HG03060 (cell line): ENCODE data around the gene ADAMTS13.
"Not testable (repeated sequence)": the region's sequence is repeated elsewhere in the genome, so short reads cannot be mapped to it uniquely, and the experiment has no call there.

ENCODE experiments used
- ATAC-seq: cut with Tn5 transposase; IDR thresholded peaks from one replicate; pipeline ENCODE4 v1.9.1; 2021; ENCODE audit warnings: low read depth, moderate number of reproducible peaks; ENCODE audit not compliant: unreplicated experiment

ADAMTS13 gene

DNA sequence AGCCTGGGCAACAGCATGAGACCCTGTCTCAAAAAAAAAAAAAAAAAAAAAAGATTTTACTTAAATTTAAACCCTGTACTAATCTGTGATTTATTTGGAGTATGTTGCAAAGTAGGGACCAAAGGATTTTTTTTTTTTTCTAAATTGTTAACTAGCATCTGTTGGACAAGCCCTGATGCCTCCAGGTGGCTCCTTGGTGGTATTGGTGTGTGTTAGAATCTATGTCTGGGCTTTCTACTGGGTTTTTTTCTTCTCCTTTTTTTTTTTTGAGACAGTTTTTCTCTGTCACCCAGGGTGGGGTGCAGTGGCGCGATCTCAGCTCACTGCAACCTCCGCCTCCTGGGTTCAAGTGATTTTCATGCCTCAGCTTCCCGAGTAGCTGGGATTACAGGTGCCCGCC, 29.7 kb downstream of the ADAMTS13 start:
- ATAC-seq = not testable (repeated sequence)

DNA sequence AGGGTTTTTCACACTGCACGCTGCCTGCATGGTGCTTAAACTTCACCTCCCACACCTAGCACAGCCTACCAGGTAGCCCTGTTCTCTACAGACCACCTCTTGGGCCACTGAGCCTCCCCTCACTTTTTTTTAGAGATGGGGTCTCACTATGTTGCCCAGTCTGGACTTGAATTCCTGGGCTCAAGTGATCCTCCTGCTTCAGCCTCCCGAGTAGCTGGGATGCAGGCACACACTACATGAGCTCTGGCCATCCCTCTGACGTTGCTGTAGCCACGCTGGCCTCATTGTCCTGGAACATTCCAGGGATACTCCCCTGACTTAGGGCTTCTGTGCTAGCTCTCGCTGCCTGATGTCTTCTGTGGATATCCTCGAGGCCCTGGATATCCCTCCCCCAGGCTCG, 30.4 kb downstream of the ADAMTS13 start:
- no peak for ATAC-seq

DNA sequence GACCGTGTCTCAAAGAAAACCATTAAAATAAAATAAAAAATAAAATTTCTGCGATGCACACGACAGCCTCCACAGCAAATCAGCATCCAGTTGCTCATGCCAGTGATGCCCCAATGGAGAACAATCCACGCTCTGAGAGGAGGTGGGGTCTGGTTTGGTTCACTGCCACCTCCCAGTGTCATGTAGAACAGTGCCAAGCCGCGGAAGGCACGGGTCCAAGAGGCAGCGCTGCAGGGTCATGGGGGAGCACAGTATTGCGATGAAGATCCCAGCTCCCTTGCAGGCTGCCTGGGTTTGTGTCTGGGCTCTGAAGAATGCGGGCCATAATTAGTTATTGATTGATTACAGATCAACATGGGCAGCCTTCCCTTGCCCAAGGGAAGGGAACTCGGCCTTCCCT, 31.5 kb downstream of the ADAMTS13 start:
- ATAC-seq = no peak

DNA sequence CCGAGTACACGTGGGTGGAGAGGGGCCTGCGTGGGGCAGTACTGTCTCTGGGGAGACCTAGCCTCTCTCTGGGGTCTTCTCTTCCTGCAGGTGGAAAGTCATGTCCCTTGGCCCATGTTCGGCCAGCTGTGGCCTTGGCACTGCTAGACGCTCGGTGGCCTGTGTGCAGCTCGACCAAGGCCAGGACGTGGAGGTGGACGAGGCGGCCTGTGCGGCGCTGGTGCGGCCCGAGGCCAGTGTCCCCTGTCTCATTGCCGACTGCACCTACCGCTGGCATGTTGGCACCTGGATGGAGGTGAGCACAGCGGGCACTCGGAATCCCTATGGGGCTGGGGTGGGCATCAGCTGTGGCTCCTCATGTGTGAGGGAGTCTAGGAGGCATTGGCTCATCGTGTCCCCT, 32.2 kb downstream of the ADAMTS13 start:
- ATAC-seq = no peak

DNA sequence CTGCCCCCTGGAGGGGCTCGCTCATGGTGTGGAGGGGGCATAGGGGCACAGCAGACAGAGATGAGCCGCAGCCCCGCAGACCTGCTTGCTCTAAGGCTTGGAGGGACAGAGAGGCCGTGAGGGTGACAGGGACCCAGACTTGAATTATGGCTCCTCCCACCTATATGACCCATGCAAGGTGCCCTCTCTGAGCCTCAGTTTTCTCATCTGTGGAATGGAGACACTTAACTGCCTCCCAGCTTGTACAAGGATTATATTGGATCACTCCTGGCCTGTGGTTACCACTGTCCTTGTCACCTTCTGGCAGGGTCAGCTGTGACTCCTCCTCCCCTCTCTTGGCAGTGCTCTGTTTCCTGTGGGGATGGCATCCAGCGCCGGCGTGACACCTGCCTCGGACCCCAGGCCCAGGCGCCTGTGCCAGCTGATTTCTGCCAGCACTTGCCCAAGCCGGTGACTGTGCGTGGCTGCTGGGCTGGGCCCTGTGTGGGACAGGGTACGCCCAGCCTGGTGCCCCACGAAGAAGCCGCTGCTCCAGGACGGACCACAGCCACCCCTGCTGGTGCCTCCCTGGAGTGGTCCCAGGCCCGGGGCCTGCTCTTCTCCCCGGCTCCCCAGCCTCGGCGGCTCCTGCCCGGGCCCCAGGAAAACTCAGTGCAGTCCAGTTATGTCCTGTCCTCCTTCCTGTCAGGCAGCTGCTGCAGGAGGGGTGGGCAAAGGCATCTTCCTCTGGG, 32.9 kb downstream of the ADAMTS13 start:
- ATAC-seq = no peak

DNA sequence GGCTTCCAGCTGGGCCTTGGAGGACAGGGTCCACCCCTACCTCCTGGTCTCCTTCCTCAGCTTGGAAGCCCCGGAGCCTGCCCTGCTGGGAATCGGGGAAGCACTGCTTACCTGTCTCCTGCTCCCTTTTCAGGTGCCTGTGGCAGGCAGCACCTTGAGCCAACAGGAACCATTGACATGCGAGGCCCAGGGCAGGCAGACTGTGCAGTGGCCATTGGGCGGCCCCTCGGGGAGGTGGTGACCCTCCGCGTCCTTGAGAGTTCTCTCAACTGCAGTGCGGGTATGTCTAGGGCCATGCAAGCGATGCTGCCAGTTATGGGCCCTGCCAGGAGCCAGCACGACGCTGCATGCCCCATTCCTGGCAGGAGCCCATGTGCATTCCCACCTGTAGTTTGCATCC, 33.8 kb downstream of the ADAMTS13 start:
- ATAC-seq = no peak

DNA sequence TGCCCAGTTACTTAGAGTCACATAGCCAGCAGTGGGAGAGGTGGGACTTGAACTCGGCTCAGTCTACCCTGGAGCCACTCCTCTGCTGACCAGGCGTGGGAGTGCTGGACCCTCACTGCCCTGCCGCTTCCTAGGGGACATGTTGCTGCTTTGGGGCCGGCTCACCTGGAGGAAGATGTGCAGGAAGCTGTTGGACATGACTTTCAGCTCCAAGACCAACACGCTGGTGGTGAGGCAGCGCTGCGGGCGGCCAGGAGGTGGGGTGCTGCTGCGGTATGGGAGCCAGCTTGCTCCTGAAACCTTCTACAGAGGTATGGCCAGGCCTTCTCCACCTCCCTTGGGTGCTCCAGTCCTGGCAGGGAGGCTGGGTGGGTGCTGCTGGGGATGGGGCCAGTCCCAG, 34.2 kb downstream of the ADAMTS13 start:
- ATAC-seq = no peak

DNA sequence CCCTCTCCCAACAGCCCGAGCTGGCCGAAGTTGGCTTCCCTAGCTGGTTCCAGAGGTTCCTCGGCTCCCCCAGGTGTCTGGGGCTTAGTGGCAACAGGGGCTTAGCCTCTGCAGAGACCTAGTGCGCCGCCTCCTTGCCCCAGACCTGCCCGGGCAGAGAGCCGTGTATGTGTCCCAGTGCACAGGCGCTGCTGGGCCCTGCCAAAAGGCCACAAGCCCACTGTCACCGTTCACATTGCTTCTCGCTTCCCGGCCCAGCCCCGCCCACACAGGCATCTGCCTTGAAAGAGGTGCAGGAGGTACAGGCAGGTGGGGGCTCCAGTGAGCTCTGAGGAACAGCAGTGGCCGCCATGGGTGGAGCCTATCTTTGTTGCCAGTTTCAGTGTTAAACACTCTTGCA, 35.1 kb downstream of the ADAMTS13 start:
- no peak for ATAC-seq

DNA sequence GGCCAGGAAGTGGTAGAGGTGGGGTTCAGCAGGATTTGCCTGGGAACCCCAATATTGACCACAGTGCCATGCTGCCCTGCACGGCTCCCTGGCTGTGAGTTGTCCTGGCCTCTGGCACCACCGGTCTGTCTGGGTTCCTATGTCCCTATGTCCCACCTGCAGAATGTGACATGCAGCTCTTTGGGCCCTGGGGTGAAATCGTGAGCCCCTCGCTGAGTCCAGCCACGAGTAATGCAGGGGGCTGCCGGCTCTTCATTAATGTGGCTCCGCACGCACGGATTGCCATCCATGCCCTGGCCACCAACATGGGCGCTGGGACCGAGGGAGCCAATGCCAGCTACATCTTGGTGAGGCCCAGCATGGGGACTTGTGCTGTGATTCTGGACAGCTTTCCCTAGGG, 35.6 kb downstream of the ADAMTS13 start:
- ATAC-seq = no peak

DNA sequence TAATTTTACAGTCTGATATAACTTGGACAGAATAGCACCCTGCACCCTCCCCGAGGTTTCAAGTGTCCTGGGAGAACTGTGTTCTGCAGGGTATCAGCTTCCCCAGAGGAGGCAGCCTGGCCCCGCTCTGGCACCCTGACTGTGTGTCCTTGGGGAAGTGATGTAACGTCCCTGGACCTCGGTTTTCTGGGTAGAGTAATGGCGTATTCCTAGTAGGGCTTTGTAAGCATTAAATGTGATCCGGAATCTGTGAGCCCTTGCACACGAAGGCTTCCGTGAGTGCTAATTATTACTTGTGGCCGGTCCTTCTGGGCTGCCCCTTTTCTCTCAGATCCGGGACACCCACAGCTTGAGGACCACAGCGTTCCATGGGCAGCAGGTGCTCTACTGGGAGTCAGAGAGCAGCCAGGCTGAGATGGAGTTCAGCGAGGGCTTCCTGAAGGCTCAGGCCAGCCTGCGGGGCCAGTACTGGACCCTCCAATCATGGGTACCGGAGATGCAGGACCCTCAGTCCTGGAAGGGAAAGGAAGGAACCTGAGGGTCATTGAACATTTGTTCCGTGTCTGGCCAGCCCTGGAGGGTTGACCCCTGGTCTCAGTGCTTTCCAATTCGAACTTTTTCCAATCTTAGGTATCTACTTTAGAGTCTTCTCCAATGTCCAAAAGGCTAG, 36.6 kb downstream of the ADAMTS13 start:
- no peak for ATAC-seq

DNA sequence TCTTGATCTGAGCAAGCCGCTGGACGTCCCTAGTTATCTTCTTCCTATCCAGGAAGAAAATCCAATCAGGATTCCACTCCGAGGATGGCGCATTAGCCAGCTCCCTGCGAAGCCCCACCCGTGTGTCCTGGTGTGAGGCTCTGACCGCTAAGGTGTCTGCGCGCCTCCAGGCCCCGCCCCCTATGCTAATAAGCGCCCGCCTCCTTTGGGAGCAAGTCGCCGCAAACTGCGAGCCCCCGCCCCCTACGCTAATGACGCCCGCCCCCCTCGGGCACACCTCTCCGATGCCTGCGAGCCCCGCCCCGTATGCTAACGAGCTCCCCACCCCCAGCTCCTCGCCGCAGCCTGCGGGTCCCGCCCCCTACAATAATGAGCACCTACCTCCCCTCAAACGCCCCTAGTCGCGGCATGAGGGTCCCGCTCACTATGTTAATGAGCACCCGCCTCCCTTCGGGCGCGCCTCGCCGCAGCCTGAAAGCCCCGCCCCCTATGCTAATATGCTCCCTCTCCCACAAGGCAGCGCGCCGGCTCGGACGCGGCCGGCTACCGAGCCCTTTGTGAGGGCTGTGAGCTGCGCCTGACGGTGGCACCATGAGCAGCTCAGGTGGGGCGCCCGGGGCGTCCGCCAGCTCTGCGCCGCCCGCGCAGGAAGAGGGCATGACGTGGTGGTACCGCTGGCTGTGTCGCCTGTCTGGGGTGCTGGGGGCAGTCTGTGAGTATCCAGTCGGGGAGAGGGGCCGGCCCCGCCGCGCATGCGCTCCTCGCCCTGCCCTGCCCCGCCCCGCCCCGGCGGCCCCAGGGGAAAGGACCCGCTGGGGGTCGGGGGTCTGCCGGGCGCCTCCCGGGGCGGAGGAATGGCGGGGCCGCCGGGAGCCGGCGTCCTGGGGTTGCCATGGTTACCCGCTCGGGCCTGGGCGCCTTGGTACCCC, 37.6 kb downstream of the ADAMTS13 start, which contains the start of gene CACFD1:
Gene CACFD1, plus strand, starts transcription at position 503 of the 929 bp plus-strand sequence. Its CDS starts 89 bp downstream, at position 592.
- no peak for ATAC-seq

DNA sequence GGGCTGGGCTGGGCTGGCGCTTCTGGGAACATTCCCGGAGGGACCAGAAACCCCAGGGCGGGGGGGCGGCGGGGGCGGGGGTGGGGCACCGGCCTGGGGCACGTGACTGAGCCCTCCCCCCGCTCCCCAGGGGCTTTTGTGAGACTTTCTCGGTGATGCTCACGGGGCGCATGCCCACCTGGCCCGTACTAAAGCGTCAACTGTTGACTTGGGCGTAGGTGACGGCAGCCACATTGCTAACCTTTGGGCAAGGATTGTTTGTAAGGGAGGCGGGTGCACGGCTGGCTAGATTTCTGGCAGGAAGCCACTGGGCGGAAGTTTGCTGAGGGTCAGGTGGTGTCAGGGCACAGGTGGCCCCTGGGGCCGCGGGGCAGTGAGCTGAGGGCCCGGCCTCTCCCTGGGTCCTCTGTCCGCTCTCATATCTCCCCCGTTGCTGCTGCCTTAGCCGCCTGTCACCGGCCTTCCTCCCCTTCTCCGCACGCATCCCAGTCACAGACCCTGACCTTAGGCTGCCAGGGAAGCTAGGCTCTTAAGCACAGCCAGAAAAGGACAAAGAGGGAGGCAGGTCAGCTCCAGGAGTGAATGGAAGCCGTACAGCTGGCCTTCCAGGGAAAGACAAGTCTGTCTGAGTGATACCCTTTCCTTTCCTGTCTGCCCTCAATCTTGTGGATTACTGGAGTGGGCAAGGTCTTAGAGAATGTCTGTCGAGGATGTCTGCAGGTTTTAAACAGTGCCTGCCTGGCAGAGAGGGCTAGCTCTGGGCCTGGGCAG, 38.4 kb downstream of the ADAMTS13 start:
- ATAC-seq = no peak

DNA sequence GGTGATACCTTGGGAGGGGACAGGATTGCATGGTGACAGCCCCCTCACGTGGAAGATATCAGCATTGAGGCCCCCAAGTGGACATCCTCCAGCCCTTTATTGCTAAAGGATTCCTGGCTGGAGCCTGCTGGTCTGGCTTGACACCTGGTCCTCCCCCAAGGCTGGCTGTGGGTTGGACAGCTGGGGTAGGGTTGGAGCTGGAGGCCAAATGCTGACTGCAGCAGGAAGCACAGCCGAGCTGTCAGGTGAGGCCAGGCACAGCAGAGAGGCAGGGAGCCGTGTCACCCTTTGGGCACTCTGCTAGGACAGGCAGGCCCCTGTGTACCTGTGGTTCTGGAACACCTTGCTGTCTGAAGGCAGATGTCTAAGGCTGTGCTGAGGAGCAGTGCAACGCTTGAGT, 39.8 kb downstream of the ADAMTS13 start:
- no peak for ATAC-seq

DNA sequence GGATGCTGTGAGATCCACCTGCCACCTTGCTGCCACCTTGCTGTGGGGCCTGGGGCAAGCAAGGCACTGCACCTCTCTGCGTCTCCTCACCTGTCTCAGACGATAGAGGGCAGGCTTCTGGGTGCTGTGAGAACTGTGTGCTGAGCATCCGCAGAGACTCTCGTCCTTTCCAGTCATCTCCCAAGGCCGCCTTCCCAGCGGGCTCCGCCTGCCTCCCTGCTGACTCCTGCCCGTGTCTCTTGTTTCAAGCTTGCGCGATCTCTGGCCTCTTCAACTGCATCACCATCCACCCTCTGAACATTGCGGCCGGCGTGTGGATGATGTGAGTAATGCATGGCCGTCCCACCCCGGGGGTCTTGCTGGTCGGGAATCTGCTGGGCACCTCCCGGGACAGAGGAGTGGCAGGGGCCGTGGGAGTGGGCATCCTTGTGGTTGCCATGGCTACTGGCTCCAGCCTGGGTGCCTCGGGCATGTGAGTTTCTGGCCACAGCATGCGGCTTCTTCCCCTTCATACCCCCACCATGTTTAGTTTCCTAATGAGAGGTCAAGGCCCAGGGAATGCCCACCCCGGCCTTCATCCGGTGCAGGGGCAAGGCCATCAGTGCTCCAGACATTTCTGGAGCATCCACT, 41.2 kb downstream of the ADAMTS13 start:
- no peak for ATAC-seq

DNA sequence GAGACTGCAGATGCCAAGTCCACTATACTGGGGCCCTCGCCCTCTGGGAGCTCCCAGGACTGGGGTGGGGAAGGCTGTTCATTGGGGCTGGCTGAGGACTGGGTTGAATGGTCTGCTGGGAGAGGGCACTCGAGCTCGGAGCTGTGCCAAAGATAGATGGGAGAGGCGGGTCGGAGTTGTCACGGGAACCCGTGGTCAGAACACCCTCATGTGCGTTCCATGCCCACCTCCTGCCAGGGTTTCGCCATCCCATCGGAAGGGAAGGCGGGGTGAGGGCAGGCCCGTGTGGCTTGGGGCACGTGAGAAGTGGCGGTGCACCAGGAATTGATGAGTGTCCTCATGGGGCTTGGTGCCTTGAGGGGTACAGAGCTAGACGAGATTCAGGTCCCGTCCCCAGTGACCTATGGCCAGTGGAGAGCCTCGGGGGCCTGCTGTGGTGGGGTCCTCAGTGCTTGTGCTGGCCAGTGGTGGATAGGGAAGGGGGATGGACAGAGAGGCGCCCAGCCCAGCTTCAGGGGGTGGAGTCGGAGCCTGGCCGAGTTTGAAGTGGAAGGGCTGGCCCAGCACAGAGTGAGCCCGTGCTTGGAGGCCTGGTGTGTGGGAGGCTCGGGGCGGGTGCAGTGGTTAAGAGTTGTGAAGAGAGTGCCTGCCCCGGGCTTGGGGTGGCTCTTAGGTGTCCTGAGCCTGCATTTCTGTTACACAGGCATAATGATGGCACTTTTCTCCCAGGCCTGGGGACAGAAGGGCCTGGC, 41.9 kb downstream of the ADAMTS13 start:
- no peak for ATAC-seq

DNA sequence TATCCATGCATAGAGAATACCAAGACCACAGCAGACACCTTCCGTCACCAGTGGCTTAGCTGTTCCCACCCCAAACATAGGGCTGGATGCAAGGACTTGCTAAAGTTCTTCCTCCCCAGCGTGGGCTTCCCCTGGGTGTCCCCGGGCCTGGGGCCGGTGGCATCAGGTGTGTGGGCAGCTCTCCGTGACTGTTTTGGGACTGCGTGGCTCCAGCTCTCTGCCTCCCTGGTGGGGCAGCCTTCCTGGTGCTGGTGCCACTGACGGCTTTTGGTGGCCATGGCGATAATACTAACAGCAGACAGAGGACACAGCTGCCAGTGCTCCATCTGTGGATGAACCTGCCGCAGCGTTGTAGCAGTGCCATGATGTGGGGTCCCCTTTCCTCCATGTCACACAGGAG, 42.5 kb downstream of the ADAMTS13 start:
- ATAC-seq = no peak

DNA sequence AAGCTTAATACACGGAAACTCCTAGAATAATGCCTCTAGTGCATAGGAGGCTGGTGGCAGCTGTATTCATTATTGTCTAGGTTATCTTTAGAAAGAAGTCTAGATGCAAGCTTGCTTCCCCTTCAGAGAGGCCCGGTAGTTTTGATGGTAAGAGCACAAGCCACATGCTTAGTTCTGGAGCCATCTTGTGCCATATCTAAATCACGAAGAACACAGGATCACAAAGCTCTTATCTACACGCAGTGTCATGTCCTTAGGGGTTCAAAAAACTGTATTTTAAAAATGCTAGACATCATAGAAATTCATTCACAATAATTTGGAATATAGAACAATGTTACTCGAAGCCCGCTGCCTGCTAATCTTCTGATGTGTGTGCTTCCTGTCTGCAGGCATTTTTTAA, 43.8 kb downstream of the ADAMTS13 start:
- ATAC-seq = no peak

DNA sequence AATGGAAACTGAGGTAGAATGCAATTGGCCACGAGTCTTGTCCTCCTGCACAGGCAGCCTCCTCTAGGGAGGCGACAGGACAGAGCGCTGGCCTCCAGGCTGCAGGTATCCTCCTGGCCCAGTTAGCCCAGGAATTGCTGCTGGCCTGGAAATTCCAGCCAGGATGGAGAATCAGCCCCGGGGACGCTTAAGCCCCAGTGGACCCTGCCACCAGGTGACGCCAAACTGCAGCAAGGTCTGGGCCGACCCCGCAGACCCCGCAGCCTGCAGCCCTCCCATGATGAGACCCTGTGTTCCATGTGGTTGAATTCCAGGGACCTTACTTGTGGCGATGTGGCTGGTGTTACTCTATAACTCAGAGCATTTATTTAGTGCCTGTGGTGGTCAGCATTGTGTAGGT, 44.9 kb downstream of the ADAMTS13 start:
- no peak for ATAC-seq

DNA sequence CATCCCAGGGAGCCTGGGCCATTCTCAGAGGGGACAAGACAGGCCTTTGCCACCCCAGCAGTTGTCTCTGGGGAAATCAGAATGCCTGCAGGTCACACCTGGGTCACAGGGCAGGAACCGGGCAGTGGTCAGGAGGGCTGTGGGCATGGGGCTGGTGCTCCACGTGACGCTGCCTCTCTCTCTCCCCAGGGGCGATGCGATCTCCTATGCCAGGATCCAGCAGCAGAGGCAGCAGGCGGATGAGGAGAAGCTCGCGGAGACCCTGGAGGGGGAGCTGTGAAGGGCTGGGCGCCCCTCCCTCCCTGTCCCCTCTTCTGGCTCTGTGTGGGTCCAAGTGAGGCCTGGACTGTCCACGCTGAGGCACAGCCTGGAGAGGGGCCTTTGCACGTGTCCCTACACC, 46.2 kb downstream of the ADAMTS13 start:
- no peak for ATAC-seq
